ENCODE data around the gene ENTPD1. TPM values are rescaled to one million over a fixed set of nuclear protein-coding genes. Genes with fewer than 3 reads are reported as not detected.
A peak's percentile ranks its signal among the peaks of the same experiment; 100 is the strongest.

The ENTPD1 gene
- total and polyA plus RNA-seq, 4 experiments from 2014 or later = 1.2 to 1.9 (median 1.6) TPM

- Histone ChIP-seq H3K4me1 (ENCODE audit: insufficient read depth, low read length) (peaks cover 36% of the 10 kb centered on the region), H3K9me3 (ENCODE audit: control insufficient read depth in 1 of 2, low read length in 2 of 2) (no peaks in the 10 kb centered on the region), H3K36me3 (ENCODE audit: insufficient read depth, low read length) (no peaks in the 10 kb centered on the region), H3K27me3 (ENCODE audit: insufficient read depth, low read length) (no peaks in the 10 kb centered on the region), H3K27ac (ENCODE audit: low read depth, low read length) (peak overlapping the region; percentile 60), H3K4me3 (ENCODE audit: low read length in 2 of 2) (no peak overlapping the region)
- Mint-ChIP-seq H3K4me1 (peaks cover 0 to 26% (median 14%) of the 10 kb centered on the region in 4 donors), H3K27ac (peak overlapping the region in 6 of 7 donors; percentile 90 to 97 (median 93)), H3K36me3 (no peaks in the 10 kb centered on the region), H3K4me3 (no peak overlapping the region), H3K9me3 (no peaks in the 10 kb centered on the region), H3K27me3 (no peaks in the 10 kb centered on the region)
- no peak for DNase-seq
- ChIA-PET CTCF (ENCODE audit: partially characterized antibody) (interaction anchor here (0.9 to 2.3 kb wide), 3 partner anchors 10 to 138 kb away, joined by 4 to 13 read pairs (median 9); partner anchors contain the start of gene TCTN3), POLR2A (ENCODE audit: partially characterized antibody) (interaction anchor here (0.9 to 1.6 kb wide), 5 partner anchors 10 to 138 kb away, joined by 3 to 5 read pairs (median 3); partner anchors contain the start of gene TCTN3)
- intact Hi-C loops (cut with micrococcal nuclease) = no loop called here
Measured at GRCh38 chr10:95831515-95831914, 75.6 kb downstream of the ENTPD1 start.

DNA sequence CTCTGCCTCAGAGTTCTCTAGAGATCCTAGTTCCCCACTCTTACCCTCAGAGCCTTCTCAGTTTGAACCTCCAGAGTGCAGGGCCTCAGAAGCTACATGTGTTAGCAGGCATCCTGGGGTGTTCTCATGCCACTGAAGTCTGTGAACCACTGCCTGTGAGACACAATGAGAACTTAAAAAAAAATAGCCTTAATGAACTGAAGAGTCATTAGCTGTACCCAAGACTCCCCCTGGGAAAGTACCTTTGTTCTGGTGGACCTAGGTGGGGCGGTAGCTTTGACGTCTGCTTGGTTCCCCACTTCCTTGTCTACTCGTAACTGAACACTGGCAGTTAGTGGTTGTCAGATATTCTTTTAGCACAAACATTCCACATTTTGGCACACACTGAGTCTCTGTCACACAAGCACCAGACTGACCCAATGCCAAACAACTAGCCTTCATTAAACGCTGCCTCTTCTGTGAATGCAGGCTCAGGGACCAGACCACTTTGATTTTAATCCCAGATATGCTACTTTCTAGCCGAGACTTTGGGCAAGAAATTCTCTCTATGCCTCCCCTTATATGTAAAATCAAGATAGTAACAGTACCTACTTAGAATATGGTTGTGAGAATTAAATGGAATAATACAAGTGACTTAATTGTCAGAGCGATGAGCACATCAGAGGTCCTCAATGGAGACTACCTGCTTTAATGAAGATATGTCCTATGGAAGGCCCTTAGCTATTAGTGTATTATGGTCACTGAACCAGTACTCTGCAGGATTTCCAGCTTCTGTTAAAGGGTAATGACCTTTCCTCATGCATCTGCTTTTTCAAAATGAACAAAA is 76.5 kb downstream of the ENTPD1 start:
- peaks cover 39% of the 10 kb centered on the region for H3K4me1 ChIP-seq (ENCODE audit: insufficient read depth, low read length)
- H3K36me3 ChIP-seq (ENCODE audit: insufficient read depth, low read length) = no peaks in the 10 kb centered on the region
- no peaks in the 10 kb centered on the region for H3K9me3 Mint-ChIP-seq
- POLR2A ChIA-PET (ENCODE audit: partially characterized antibody) = interaction anchor here (1.2 to 1.6 kb wide), 4 partner anchors 9 to 139 kb away, joined by 3 to 5 read pairs (median 4); partner anchors contain the start of gene TCTN3
- CTCF ChIA-PET (ENCODE audit: partially characterized antibody) = interaction anchor here (0.9 to 2.3 kb wide), 3 partner anchors 9 to 138 kb away, joined by 4 to 13 read pairs (median 9); partner anchors contain the start of gene TCTN3
- H3K4me3 Mint-ChIP-seq = peak overlapping the region in 5 of 8 donors; percentile 30 to 68 (median 38)
- intact Hi-C loops (cut with micrococcal nuclease) = no loop called here
- peak overlapping the region; percentile 60 for H3K27ac ChIP-seq (ENCODE audit: low read depth, low read length)
- no peak overlapping the region for H3K4me3 ChIP-seq (ENCODE audit: low read length in 2 of 2)
- H3K9me3 ChIP-seq (ENCODE audit: control insufficient read depth in 1 of 2, low read length in 2 of 2) = no peaks in the 10 kb centered on the region
- no peaks in the 10 kb centered on the region for H3K27me3 Mint-ChIP-seq
- DNase-seq = peak; percentile 16 to 87 (median 78)
- H3K27ac Mint-ChIP-seq = peak overlapping the region; percentile 10 to 97 (median 93)
- no peaks in the 10 kb centered on the region for H3K27me3 ChIP-seq (ENCODE audit: insufficient read depth, low read length)
- H3K4me1 Mint-ChIP-seq = peaks cover 0 to 26% (median 14%) of the 10 kb centered on the region in 4 donors
- H3K36me3 Mint-ChIP-seq = no peaks in the 10 kb centered on the region

DNA sequence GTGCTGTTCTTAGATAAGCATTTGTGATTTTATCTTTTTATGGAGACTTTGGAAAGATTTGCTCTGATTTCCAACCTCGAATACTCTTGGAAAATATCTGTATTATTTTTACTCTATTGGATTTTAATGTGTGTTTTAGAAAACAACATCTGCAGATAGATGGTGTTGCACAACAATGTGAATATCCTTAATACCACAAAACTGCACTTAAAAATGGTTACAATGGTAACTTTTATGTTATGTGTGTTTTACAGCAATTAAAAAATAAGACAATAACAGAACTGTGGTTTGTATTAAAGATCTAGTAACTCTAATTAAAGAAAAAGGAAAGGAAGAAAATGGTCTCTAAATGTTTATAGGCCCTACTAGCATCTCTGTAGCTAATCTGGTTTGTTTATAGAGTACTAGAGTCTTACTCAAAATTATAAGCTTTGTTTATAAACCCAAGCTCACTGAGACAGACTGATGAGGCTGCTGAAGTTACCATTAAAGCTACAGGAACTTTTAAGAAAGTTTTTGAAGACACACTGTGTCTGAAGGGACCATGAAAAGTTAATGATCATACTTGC is 77.2 kb downstream of the ENTPD1 start:
- H3K27ac ChIP-seq (ENCODE audit: low read depth, low read length) = peak overlapping the region; percentile 60
- H3K27me3 Mint-ChIP-seq = no peaks in the 10 kb centered on the region
- no peak overlapping the region for H3K4me3 Mint-ChIP-seq
- no peaks in the 10 kb centered on the region for H3K36me3 ChIP-seq (ENCODE audit: insufficient read depth, low read length)
- no peak for DNase-seq
- ChIA-PET POLR2A (ENCODE audit: partially characterized antibody) (interaction anchor here (1.2 to 1.6 kb wide), 2 partner anchors 8 to 19 kb away, joined by 3 to 5 read pairs; no protein-coding TSS in a partner anchor), CTCF (ENCODE audit: partially characterized antibody) (interaction anchor here (1.9 to 2.3 kb wide), 2 partner anchors 8 to 139 kb away, joined by 10 to 13 read pairs; partner anchors contain the start of gene TCTN3)
- H3K36me3 Mint-ChIP-seq = no peaks in the 10 kb centered on the region
- H3K27me3 ChIP-seq (ENCODE audit: insufficient read depth, low read length) = no peaks in the 10 kb centered on the region
- H3K27ac Mint-ChIP-seq = peak overlapping the region in 6 of 7 donors; percentile 70 to 97 (median 92)
- peaks cover 0 to 31% (median 14%) of the 10 kb centered on the region in 4 donors for H3K4me1 Mint-ChIP-seq
- H3K9me3 ChIP-seq (ENCODE audit: control insufficient read depth in 1 of 2, low read length in 2 of 2) = no peaks in the 10 kb centered on the region
- no peaks in the 10 kb centered on the region for H3K9me3 Mint-ChIP-seq
- peaks cover 40% of the 10 kb centered on the region for H3K4me1 ChIP-seq (ENCODE audit: insufficient read depth, low read length)
- no peak overlapping the region for H3K4me3 ChIP-seq (ENCODE audit: low read length in 2 of 2)
- intact Hi-C loops (cut with micrococcal nuclease) = no loop called here

DNA sequence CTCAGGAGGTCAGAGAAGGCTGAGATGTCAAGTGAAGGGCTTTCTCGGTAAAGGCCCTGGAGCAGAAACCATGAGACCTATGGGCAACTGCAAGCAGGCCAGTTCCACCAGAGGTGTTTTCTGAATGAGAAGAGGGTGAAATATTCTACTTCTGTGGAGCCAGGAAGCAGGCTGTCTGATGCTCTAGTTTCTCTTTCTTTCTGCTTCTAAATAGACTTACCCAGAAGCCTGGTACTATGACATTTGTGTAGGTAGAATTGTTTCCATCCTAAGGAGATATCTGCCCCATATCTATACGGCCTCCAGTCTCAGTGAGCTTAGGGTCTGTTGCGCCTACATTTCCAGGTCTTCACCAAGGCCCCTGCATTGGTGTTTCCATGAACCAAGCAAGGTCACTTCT is 78.4 kb downstream of the ENTPD1 start:
- H3K4me3 Mint-ChIP-seq = peak overlapping the region in 1 of 8 donors; percentile 51
- Histone ChIP-seq H3K4me1 (ENCODE audit: insufficient read depth, low read length) (peaks cover 40% of the 10 kb centered on the region), H3K27me3 (ENCODE audit: insufficient read depth, low read length) (no peaks in the 10 kb centered on the region), H3K9me3 (ENCODE audit: control insufficient read depth in 1 of 2, low read length in 2 of 2) (no peaks in the 10 kb centered on the region), H3K4me3 (ENCODE audit: low read length in 2 of 2) (no peak overlapping the region), H3K36me3 (ENCODE audit: insufficient read depth, low read length) (no peaks in the 10 kb centered on the region), H3K27ac (ENCODE audit: low read depth, low read length) (peak overlapping the region; percentile 60)
- peak overlapping the region in 6 of 7 donors; percentile 60 to 93 (median 87) for H3K27ac Mint-ChIP-seq
- CTCF ChIA-PET (ENCODE audit: partially characterized antibody) = interaction anchor here (1.0 to 1.9 kb wide), 2 partner anchors 9 to 141 kb away, joined by 3 to 10 read pairs; partner anchors contain the start of gene TCTN3
- H3K9me3 Mint-ChIP-seq = no peaks in the 10 kb centered on the region
- no peaks in the 10 kb centered on the region for H3K27me3 Mint-ChIP-seq
- intact Hi-C loops (cut with micrococcal nuclease) = no loop called here
- peaks cover 0 to 34% (median 14%) of the 10 kb centered on the region in 4 donors for H3K4me1 Mint-ChIP-seq
- DNase-seq = no peak
- H3K36me3 Mint-ChIP-seq = no peaks in the 10 kb centered on the region
- POLR2A ChIA-PET (ENCODE audit: partially characterized antibody) = no interaction called here

- Histone ChIP-seq H3K4me3 (ENCODE audit: low read length in 2 of 2) (no peak overlapping the region), H3K27me3 (ENCODE audit: insufficient read depth, low read length) (no peaks in the 10 kb centered on the region), H3K4me1 (ENCODE audit: insufficient read depth, low read length) (peaks cover 40% of the 10 kb centered on the region), H3K9me3 (ENCODE audit: control insufficient read depth in 1 of 2, low read length in 2 of 2) (no peaks in the 10 kb centered on the region), H3K36me3 (ENCODE audit: insufficient read depth, low read length) (no peaks in the 10 kb centered on the region), H3K27ac (ENCODE audit: low read depth, low read length) (no peak overlapping the region)
- POLR2A ChIA-PET (ENCODE audit: partially characterized antibody) = no interaction called here
- Mint-ChIP-seq H3K9me3 (no peaks in the 10 kb centered on the region), H3K4me3 (no peak overlapping the region), H3K27ac (peak overlapping the region in 6 of 7 donors; percentile 10 to 78 (median 25)), H3K36me3 (no peaks in the 10 kb centered on the region), H3K4me1 (peaks cover 0 to 38% (median 14%) of the 10 kb centered on the region in 4 donors), H3K27me3 (no peaks in the 10 kb centered on the region)
- intact Hi-C loops (cut with micrococcal nuclease) = no loop called here
- CTCF ChIA-PET (ENCODE audit: partially characterized antibody) = interaction anchor here (1.0 to 16.0 kb wide), 3 partner anchors 8 to 142 kb away, joined by 3 to 290 read pairs (median 10); partner anchors contain the start of gene TCTN3
- no peak for DNase-seq
Measured at GRCh38 chr10:95835149-95835860, 79.3 kb downstream of the ENTPD1 start.

DNA sequence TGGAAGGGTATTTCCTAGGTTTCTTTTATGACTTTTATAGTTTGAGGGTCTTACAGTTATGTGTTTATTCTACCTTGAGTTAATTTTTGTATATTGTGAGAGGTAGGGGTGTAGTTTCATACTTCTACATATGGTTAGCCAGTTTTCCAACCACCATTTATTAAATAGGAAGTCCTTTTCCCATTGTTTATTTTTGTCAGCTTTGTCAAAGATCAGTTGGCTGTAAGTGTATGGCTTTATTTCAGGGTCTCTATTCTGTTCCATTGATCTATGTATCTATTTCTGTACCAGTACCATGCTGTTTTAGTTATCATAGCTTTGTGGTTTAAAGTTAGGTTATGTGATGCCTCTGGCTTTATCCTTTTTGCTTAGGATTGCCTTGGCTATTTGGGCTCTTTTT is 79.9 kb downstream of the ENTPD1 start:
- ChIA-PET POLR2A (ENCODE audit: partially characterized antibody) (no interaction called here), CTCF (ENCODE audit: partially characterized antibody) (interaction anchor here (16.0 kb wide), 1 partner anchor 142 kb away, joined by 290 read pairs; the partner anchor contains the start of gene TCTN3)
- peaks cover 39% of the 10 kb centered on the region for H3K4me1 ChIP-seq (ENCODE audit: insufficient read depth, low read length)
- Mint-ChIP-seq H3K4me3 (no peak overlapping the region), H3K27ac (peak overlapping the region in 5 of 7 donors; percentile 10 to 78 (median 19)), H3K27me3 (no peaks in the 10 kb centered on the region), H3K9me3 (no peaks in the 10 kb centered on the region), H3K4me1 (peaks cover 0 to 38% (median 13%) of the 10 kb centered on the region in 4 donors), H3K36me3 (no peaks in the 10 kb centered on the region)
- H3K27ac ChIP-seq (ENCODE audit: low read depth, low read length) = no peak overlapping the region
- DNase-seq = no peak
- H3K9me3 ChIP-seq (ENCODE audit: control insufficient read depth in 1 of 2, low read length in 2 of 2) = no peaks in the 10 kb centered on the region
- H3K4me3 ChIP-seq (ENCODE audit: low read length in 2 of 2) = no peak overlapping the region
- intact Hi-C loops (cut with micrococcal nuclease) = no loop called here
- H3K36me3 ChIP-seq (ENCODE audit: insufficient read depth, low read length) = no peaks in the 10 kb centered on the region
- H3K27me3 ChIP-seq (ENCODE audit: insufficient read depth, low read length) = no peaks in the 10 kb centered on the region

All from CD4-positive, alpha-beta memory T cell (primary cell).